Ovary (tissue), 3 donors: Measurements from ENCODE around the gene COX8A.

Experiments used
- POLR2A ChIP-seq: fragments of 450-650 bp; IDR thresholded peaks from one replicate; pipeline ENCODE4 v1.6.1; 2017; ENCODE audit warnings: antibody characterized with exemption, mild to moderate bottlenecking, moderate library complexity
- TF ChIP-seq, protein P1 (sequence below), 3 donors: fragments of 450-650 bp in 2 of 3; fragments of 200-600 bp in 1 of 3; IDR thresholded peaks; one replicate each; pipeline versions ENCODE4 v1.5.1 to v1.8.0; 2016 to 2022; ENCODE audit warnings: antibody characterized with exemption in 3 of 3, mild to moderate bottlenecking in 1 of 3
- donor health status: DM: no; HTN: no; CAD: no.

DNA sequence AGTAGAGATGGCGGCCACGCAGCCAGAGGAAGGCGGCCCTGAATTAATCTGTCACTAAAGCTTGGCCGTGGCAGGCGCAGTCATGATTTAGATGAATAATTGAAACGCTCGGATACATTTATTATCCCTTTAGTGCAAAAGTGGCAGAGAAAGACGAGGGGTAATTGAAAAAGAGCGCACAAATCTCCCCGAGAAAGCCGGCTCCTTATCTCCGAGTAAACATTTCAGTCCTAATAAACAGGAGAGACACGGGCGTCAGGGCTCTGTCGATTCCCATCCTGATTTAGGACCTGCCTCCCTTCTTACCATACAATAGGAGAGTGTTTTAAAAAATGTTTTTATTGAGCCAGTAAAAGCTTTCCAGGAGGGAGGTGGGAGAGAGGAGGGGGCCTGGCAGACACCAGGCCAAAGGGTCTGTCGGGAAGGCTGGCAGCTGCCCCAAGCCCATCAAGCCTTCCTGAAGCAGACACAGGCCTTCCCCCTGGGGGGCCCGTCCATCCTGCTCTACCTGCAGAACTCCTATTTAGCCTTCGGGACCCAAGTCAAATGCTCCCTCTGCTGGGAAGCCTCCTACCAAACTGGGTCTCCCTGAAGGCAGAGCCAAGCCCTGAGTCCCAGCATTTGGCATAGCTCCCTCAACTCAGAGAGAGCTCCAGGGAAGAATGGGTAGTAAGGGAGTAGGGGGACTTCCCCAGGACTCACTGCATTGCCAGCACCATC, 34.7 kb downstream of the COX8A start:
- TF ChIP-seq, protein P1, sequence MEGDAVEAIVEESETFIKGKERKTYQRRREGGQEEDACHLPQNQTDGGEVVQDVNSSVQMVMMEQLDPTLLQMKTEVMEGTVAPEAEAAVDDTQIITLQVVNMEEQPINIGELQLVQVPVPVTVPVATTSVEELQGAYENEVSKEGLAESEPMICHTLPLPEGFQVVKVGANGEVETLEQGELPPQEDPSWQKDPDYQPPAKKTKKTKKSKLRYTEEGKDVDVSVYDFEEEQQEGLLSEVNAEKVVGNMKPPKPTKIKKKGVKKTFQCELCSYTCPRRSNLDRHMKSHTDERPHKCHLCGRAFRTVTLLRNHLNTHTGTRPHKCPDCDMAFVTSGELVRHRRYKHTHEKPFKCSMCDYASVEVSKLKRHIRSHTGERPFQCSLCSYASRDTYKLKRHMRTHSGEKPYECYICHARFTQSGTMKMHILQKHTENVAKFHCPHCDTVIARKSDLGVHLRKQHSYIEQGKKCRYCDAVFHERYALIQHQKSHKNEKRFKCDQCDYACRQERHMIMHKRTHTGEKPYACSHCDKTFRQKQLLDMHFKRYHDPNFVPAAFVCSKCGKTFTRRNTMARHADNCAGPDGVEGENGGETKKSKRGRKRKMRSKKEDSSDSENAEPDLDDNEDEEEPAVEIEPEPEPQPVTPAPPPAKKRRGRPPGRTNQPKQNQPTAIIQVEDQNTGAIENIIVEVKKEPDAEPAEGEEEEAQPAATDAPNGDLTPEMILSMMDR (IDR thresholded peaks at IDR 0.05) = no peak
- TF ChIP-seq POLR2A = no peak
